C1 segment of cervical spinal cord (tissue), 14 donors: ENCODE data around the gene NME4.
"Not testable (repeated sequence)": the region's sequence is repeated elsewhere in the genome, so short reads cannot be mapped to it uniquely, and the experiment has no call there.

Experiments used
- DNase-seq, 14 donors: peaks; one replicate each; lab custom pipeline; 2025; lab: John Stamatoyannopoulos, UW

Gene NME4

GRCh38 chr16:397736-398332 lies 835 bp downstream of the NME4 start:
- peak in 4 of 14 donors; percentile 12 to 64 (median 34) for DNase-seq

- DNase-seq, result no peak
These were observed 1.8 kb downstream of the NME4 start for GRCh38 chr16:398561-399339.

GRCh38 chr16:399340-400019 lies 2.5 kb downstream of the NME4 start:
- no peak for DNase-seq

- no peak for DNase-seq
These were observed 3.1 kb downstream of the NME4 start for GRCh38 chr16:400061-400591.

- DNase-seq, result peak; percentile 60 to 97 (median 92)
These were observed 4.7 kb downstream of the NME4 start, which contains the start of gene DECR2 for GRCh38 chr16:401468-402348. Gene DECR2 (plus strand): TSS chr16:401885. CDS start chr16:401964, 79 bp downstream.

- no peak for DNase-seq
These were observed 8.0 kb downstream of the NME4 start for GRCh38 chr16:404971-405486.

- DNase-seq, result no peak
These were observed 8.8 kb downstream of the NME4 start for GRCh38 chr16:405548-406506.

GRCh38 chr16:407253-407652 lies 10.3 kb downstream of the NME4 start:
- DNase-seq, result no peak

- DNase-seq, result no peak
These were observed 13.6 kb downstream of the NME4 start for GRCh38 chr16:410516-411178.

- DNase-seq, result no peak
These were observed 14.7 kb downstream of the NME4 start for GRCh38 chr16:411576-412265.

- no peak for DNase-seq
These were observed 17.6 kb downstream of the NME4 start for GRCh38 chr16:414395-415169.

GRCh38 chr16:415170-415498 lies 18.1 kb downstream of the NME4 start:
- DNase-seq, result not testable (repeated sequence)

- DNase-seq, result not testable (repeated sequence)
These were observed 25.2 kb downstream of the NME4 start for GRCh38 chr16:422179-422578.

- DNase-seq, result peak in 11 of 14 donors; percentile 29 to 83 (median 47)
These were observed 27.1 kb downstream of the NME4 start for GRCh38 chr16:424033-424622.

GRCh38 chr16:424623-425081 lies 27.7 kb downstream of the NME4 start:
- DNase-seq, result peak in 10 of 14 donors; percentile 41 to 79 (median 66)

GRCh38 chr16:425082-425718 lies 28.2 kb downstream of the NME4 start, which contains the start of gene RAB11FIP3:
Gene RAB11FIP3 (plus strand): TSS chr16:425649. CDS start chr16:426007, 358 bp downstream.
- DNase-seq, result peak; percentile 18 to 88 (median 81)

- DNase-seq, result no peak
These were observed 28.7 kb downstream of the NME4 start for GRCh38 chr16:425740-426114.
